Esophagus muscularis mucosa (tissue), 4 donors: ENCODE data around the gene TMIGD1. TPM values are rescaled to one million over a fixed set of nuclear protein-coding genes. Genes with fewer than 3 reads are reported as not detected.

Experiments used
- DNase-seq: peaks from one replicate; pipeline ENCODE4 v3.0.0-alpha.2; 2017; ENCODE audit errors: extremely low spot score
- H3K27ac ChIP-seq, 4 donors: fragments of 200-600 bp; sonication (generic); replicated peaks in 1 of 4; 1 replicate in 3 of 4; 2 replicates in 1 of 4; pipeline ENCODE4 v1.5.1; 2016 to 2019; ENCODE audit warnings: mild to moderate bottlenecking in 1 of 4
- H3K27me3 ChIP-seq, 4 donors: fragments of 200-600 bp; sonication (generic); one replicate each; pipeline versions ENCODE4 v1.5.1 to v1.6.0; 2016 to 2019
- H3K36me3 ChIP-seq, 4 donors: fragments of 200-600 bp; sonication (generic); one replicate each; pipeline ENCODE4 v1.5.1; 2016 to 2019
- H3K4me1 ChIP-seq, 4 donors: fragments of 200-600 bp; sonication (generic); one replicate each; pipeline ENCODE4 v1.5.1; 2016 to 2019
- H3K4me3 ChIP-seq, 4 donors: fragments of 200-600 bp; sonication (generic); 1 replicate in 2 of 4; 2 replicates in 2 of 4; pipeline ENCODE4 v1.5.1; 2016 to 2019; ENCODE audit warnings: mild to moderate bottlenecking in 4 of 4, moderate library complexity in 1 of 4
- H3K9me3 ChIP-seq, 4 donors: fragments of 200-600 bp; sonication (generic); 1 replicate in 3 of 4; 2 replicates in 1 of 4; pipeline ENCODE4 v1.5.1; 2016 to 2019
- CTCF ChIP-seq, 3 experiments: fragments of 200-600 bp in 2 of 3; fragments of 450-650 bp in 1 of 3; sonication (generic) in 2 of 3; IDR thresholded peaks; one replicate each; pipeline ENCODE4 v1.5.1; 2017 to 2019; ENCODE audit warnings: antibody characterized with exemption in 3 of 3, mild to moderate bottlenecking in 2 of 3, moderate library complexity in 1 of 3
- EP300 ChIP-seq: sonication (generic); formaldehyde crosslinking; IDR thresholded peaks from one replicate; pipeline ENCODE4 v1.6.1; 2017; ENCODE audit warnings: antibody characterized with exemption
- POLR2A ChIP-seq: fragments of 450-650 bp; IDR thresholded peaks from one replicate; pipeline ENCODE4 v1.6.1; 2017; ENCODE audit warnings: antibody characterized with exemption, moderate library complexity, mild to moderate bottlenecking, low read depth
- POLR2AphosphoS5 ChIP-seq, 2 donors: sonication (generic); formaldehyde crosslinking; IDR thresholded peaks; one replicate each; pipeline ENCODE4 v1.6.1; 2017; ENCODE audit warnings: antibody characterized with exemption in 2 of 2
- WGBS: methylation state at CpG from one replicate; pipeline ENCODE4 v1.1.5; 2018; 5-methylcytosine and 5-hydroxymethylcytosine counted together
- intact Hi-C: fragments of 100-400 bp; cut with DNase I; formaldehyde crosslinking; loops from one replicate; pipeline ENCODE4 v1.15.1; 2023
- total RNA-seq, 4 donors: library from RNA; depleted of rRNA; stranded (reverse); fragments of >200 nt; gene quantifications; one replicate each; pipeline versions ENCODE4 v1.1.0 to v1.2.1, GENCODE V29; 2016

The TMIGD1 gene
- total RNA-seq, 4 donors from 2014 or later: 0.29 TPM; not detected in 3

GRCh38 chr17:30314474-30314873 lies 19.4 kb downstream of the TMIGD1 start:
- no peak for DNase-seq
- H3K27me3 ChIP-seq: no peaks in the 10 kb centered on the region
- H3K36me3 ChIP-seq: no peaks in the 10 kb centered on the region
- 73% methylated on average over 1 of the region's 1 CpG for WGBS
- intact Hi-C loops: no loop called here
- peaks cover 0 to 15% (median 4%) of the 10 kb centered on the region in 4 donors for H3K4me1 ChIP-seq
- TF ChIP-seq POLR2AphosphoS5 (IDR thresholded peaks at IDR 0.05) (no peak), EP300 (no peak), CTCF (IDR thresholded peaks at IDR 0.05) (no peak), POLR2A (no peak)
- no peak overlapping the region for H3K4me3 ChIP-seq
- H3K27ac ChIP-seq: no peak overlapping the region
- H3K9me3 ChIP-seq: no peaks in the 10 kb centered on the region

DNA sequence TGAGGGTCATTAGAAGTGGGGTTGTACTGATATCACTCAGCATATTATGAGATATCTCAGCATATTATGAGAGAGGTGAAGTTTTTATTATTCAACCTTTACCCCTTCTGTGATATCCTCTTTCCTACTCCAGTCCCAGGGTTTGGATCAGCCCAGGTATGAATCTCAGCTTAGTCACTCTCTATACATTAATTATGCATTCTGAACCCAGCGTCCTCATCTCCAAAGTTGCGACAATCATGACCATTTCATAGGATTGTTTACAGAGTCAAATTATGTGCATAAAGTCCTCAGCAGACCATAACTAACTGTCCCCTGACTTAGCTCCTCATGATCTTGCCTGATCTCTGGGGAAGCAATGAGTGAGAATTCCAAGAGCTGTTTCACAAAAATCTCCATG lies 21.6 kb downstream of the TMIGD1 start:
- no peaks in the 10 kb centered on the region for H3K36me3 ChIP-seq
- H3K27me3 ChIP-seq: no peaks in the 10 kb centered on the region
- TF ChIP-seq EP300 (no peak), POLR2AphosphoS5 (IDR thresholded peaks at IDR 0.05) (no peak), POLR2A (no peak), CTCF (IDR thresholded peaks at IDR 0.05) (no peak)
- H3K9me3 ChIP-seq: no peaks in the 10 kb centered on the region
- no peaks in the 10 kb centered on the region for H3K4me1 ChIP-seq
- no peak overlapping the region for H3K27ac ChIP-seq
- WGBS: 87% methylated on average over 2 of the region's 2 CpGs
- intact Hi-C loops: no loop called here
- no peak for DNase-seq
- H3K4me3 ChIP-seq: no peak overlapping the region

GRCh38 chr17:30310562-30310961 lies 23.3 kb downstream of the TMIGD1 start:
- intact Hi-C loops: no loop called here
- H3K4me3 ChIP-seq: no peak overlapping the region
- no peaks in the 10 kb centered on the region for H3K4me1 ChIP-seq
- 98% methylated on average over 2 of the region's 2 CpGs for WGBS
- TF ChIP-seq EP300 (no peak), CTCF (IDR thresholded peaks at IDR 0.05) (no peak), POLR2AphosphoS5 (IDR thresholded peaks at IDR 0.05) (no peak), POLR2A (no peak)
- no peaks in the 10 kb centered on the region for H3K27me3 ChIP-seq
- no peaks in the 10 kb centered on the region for H3K9me3 ChIP-seq
- H3K36me3 ChIP-seq: no peaks in the 10 kb centered on the region
- no peak overlapping the region for H3K27ac ChIP-seq
- no peak for DNase-seq

- DNase-seq: no peak
- H3K4me1 ChIP-seq: no peaks in the 10 kb centered on the region
- TF ChIP-seq POLR2A (no peak), POLR2AphosphoS5 (IDR thresholded peaks at IDR 0.05) (no peak), EP300 (no peak), CTCF (IDR thresholded peaks at IDR 0.05) (no peak)
- H3K9me3 ChIP-seq: no peaks in the 10 kb centered on the region
- H3K27me3 ChIP-seq: no peaks in the 10 kb centered on the region
- intact Hi-C loops: no loop called here
- no peak overlapping the region for H3K27ac ChIP-seq
- no peaks in the 10 kb centered on the region for H3K36me3 ChIP-seq
- WGBS: 90% methylated on average over 6 of the region's 6 CpGs
- no peak overlapping the region for H3K4me3 ChIP-seq
These were observed 24.3 kb downstream of the TMIGD1 start for GRCh38 chr17:30309591-30309990.

DNA sequence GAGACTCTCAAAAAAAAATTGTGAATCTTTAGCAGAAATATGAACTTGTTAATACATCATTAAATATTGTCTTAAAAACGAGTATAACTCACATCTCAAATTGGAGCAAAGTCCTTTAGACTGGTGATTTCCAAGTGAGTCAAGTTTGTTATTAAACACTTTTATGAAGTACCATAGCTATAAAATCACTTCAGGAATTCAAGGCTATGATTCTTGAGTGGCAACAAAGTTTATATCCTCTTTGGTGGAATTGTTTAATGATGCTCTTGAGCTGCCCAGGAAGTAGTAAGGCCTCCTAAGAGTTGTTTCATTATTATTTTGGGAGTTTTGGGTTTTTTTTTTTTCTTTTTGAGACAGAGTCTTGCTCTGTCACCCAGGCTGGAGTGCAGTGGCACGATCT lies 25.5 kb downstream of the TMIGD1 start:
- no peaks in the 10 kb centered on the region for H3K27me3 ChIP-seq
- no peak overlapping the region for H3K27ac ChIP-seq
- H3K36me3 ChIP-seq: no peaks in the 10 kb centered on the region
- H3K4me3 ChIP-seq: no peak overlapping the region
- H3K9me3 ChIP-seq: no peaks in the 10 kb centered on the region
- TF ChIP-seq POLR2A (no peak), CTCF (IDR thresholded peaks at IDR 0.05) (no peak), EP300 (no peak), POLR2AphosphoS5 (IDR thresholded peaks at IDR 0.05) (no peak)
- 84% methylated on average over 2 of the region's 2 CpGs for WGBS
- no peak for DNase-seq
- no peaks in the 10 kb centered on the region for H3K4me1 ChIP-seq
- intact Hi-C loops: no loop called here
